GM19468 (cell line): ENCODE measurements around the gene HSPB9.

Experiments
- ATAC-seq: cut with Tn5 transposase; IDR thresholded peaks from one replicate; pipeline ENCODE4 v1.9.1; 2021; ENCODE audit warnings: mild to moderate bottlenecking, moderate library complexity, moderate number of reproducible peaks; ENCODE audit not compliant: unreplicated experiment; ENCODE audit errors: extremely low read depth

HSPB9 gene, protein sequence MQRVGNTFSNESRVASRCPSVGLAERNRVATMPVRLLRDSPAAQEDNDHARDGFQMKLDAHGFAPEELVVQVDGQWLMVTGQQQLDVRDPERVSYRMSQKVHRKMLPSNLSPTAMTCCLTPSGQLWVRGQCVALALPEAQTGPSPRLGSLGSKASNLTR

DNA sequence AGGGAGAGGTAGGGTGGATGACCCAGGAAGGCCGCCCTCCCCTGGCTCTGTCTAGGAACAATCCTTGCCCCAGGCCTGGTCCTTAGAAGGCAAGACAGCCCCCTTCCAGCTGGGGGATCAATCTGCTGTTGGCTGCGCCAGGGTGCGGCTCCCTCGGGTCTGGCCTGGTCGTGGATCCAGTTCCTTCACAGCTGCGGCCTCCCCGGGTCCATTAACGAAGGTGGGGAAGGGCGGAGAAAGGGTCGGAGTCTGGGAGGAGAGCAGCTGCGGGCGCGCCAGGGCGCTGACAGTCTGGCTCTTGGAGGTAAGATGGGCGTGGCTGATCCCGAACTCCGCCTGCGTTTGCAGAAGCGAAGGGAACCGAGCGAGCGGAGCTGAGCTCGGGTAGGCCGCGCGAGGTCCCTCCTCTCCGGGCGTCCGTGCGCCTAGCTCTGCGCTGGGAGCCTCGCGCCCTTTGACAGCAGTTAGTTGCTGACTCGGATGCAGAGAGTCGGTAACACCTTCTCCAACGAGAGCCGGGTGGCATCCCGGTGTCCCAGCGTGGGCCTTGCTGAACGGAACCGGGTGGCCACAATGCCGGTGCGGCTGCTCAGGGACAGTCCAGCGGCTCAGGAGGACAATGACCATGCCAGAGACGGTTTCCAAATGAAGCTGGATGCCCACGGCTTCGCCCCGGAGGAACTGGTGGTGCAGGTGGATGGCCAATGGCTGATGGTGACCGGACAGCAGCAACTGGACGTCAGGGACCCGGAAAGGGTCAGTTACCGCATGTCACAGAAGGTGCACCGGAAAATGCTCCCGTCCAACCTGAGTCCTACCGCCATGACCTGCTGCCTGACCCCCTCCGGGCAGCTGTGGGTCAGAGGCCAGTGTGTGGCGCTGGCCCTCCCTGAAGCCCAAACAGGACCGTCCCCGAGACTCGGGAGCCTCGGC, at the start of gene HSPB9:
Gene HSPB9 (plus strand): TSS at position 434 of the 933 bp plus-strand sequence. CDS start 47 bp downstream, at position 481.
- ATAC-seq, result no peak

DNA sequence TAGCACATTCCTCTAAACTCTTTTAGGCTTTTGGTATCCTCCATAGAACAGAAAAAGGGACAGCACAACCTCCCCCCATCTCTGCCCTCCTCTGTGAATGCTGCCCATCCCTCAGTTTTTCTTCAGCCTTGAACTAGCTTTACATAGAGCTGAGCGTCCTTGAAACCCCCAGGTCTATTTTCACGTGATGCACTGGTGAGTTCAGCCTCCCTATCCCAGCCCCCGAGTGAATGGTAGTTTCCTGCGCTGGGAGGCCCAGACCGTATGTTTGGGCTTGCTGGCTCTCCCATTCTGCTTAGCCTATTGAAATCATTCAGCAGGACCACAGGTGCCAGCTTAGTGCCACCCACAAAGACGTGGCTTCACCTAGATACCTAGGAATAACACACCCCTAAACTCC, 46.8 kb upstream of the HSPB9 start:
- no peak for ATAC-seq

DNA sequence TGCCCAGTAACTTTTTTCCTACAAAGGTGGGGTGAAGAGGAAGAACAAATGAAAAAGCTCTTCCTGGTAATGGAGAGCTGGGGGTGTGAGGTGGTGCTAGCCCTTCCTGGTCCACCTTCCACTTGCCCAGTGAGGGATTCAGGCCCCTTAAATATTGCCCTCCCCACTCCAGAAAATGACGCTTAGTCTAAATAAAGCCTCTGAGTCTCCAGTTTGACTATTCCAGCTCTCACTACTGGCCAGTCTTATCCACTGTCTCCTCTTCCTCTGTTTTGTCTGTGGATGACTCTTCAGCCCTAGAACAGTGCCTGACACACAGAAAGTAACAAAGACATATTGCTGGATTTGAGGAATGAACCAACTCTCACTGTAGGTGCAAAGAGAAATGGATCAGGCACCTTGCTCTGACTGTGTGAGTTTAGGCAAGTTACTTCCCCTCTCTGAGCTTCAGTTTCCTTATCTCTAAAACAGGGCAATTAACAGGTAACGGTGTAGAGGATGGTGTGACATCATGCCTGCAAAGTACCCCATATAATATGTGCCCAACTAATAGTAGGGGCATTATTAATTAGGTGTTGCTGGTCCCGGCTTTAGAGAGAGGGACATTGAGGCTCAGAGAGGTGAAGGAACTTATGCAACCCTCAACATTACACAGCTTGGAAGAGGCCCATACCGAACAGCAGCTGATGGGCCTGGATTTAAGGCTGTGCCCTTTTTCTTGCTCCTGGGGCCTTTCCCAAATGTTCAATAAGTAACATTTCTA, 45.6 kb upstream of the HSPB9 start:
- ATAC-seq, result no peak

DNA sequence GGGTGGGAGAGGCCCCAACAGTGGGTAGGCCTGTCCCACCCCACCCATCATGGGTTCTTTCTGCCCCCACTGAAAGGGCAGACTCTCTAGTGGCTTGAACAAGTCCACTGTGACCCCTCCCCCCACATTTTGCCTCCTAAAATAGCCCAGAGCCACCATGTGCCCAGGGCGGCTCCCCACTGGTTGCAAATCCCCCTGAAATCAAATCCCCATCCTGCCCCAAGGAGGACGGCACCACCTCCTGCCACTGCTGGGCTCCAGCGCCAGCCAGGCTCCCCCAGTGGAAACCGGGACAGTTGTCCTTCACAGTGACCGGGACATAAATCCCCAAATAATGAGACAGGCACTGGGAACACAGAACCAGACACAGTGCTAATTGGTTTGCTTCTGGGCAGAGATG, 44.8 kb upstream of the HSPB9 start:
- no peak for ATAC-seq

DNA sequence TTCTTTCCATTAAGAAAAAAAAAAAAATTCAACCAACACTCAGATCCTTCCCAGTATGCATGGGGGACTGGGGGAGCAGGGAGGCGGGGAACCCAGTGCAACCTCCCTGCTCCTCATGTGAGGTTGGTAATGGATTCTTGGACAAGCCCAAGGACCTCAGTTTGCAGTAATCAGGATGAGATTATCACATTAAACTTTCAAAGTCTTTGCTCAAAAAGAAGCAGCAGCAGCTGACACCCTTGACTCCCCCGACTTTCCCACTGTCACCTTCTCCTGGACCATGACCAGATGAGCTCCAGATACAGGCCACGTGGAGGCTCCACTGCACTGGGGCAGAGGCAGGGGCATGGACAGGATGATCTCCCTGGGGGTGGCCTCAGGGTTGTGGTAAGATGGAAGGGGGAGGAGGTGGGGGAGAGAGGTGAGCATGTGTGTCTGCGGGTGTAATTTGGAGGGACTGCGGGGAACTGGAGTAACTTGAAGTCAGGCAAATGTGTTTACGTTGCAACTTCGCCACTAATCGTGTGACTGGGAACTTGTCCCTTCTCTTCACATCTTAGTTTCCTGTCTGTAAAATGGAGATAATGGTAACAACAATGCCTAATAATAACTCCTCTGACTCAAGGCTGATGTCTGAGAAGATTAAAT, 44.1 kb upstream of the HSPB9 start:
- no peak for ATAC-seq

DNA sequence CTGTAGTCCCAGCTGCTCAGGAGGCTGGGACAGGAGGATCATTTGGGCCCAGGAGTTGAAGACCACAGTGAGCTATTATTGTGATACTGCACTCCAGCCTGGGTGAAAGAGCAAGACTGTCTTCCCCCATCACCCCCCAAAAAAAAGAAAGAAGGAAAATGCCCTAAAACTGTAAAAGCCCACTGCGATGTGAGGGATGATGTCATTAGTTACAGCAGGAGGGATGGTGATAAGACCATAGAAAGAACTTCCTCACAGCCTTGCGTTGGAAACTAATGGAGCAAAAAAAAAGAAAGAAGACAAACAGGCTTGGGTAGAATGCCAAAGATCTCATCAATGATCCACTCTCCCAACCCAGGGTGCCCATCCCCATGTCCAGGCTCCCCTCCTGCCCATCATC, 43.1 kb upstream of the HSPB9 start:
- ATAC-seq, result no peak

DNA sequence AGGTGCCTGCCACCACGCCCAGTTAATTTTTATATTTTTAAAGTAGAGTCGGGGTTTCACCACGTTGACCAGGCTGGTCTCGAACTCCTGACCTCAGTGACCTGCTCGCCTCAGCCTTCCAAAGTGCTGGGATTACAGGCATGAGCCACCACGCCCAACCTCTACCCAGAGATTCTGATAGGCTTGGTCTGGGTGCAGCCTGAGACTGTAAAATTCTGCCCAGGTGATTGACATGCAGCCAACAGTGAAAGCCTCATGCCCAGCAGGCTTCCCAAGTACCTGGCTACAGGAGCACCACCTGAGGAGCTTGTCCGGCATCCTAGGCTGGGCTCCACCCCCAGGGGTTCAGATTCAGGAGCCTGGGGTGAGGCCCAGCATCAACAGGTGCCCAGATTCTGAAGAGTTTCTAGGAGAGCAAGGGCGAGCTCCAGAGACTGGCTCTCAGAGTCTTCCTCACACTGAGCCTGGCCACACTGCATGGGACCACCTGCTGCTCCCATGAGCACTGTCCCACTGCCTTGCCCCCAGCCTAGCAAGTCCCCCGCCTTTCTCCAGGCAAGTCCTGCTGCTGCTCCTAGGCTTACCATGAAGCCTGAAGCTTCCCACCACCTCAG, 41.0 kb upstream of the HSPB9 start:
- no peak for ATAC-seq

DNA sequence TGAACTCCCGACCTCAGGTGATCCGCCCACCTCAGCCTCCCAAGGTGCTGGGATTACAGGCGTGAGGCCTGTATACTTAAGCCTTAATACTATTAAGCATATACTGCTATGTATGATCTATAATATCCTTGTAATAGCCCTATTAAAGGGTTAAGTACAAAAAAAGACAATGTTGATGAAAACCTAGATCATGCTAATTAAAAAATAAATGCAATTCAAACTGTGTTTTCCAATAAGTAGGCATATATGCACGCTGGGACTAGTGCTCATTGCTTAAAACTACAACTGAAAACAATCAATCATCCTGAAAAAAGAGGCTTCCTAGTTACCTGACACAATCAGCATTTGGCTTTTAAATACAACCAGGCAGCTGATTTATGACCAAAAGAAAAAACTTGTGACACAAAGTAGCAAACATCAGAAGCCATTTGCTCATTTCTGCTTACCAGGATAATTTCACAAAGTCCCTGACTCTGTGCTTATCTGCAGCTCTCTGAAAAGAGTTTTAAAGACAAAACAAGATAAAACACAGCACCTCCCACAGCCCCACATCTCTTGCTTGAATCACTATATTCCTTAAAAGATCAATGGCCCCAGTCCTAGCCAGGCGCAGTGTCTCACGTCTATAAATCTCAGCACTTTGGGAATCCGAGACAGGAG, 35.4 kb upstream of the HSPB9 start:
- ATAC-seq, result no peak

DNA sequence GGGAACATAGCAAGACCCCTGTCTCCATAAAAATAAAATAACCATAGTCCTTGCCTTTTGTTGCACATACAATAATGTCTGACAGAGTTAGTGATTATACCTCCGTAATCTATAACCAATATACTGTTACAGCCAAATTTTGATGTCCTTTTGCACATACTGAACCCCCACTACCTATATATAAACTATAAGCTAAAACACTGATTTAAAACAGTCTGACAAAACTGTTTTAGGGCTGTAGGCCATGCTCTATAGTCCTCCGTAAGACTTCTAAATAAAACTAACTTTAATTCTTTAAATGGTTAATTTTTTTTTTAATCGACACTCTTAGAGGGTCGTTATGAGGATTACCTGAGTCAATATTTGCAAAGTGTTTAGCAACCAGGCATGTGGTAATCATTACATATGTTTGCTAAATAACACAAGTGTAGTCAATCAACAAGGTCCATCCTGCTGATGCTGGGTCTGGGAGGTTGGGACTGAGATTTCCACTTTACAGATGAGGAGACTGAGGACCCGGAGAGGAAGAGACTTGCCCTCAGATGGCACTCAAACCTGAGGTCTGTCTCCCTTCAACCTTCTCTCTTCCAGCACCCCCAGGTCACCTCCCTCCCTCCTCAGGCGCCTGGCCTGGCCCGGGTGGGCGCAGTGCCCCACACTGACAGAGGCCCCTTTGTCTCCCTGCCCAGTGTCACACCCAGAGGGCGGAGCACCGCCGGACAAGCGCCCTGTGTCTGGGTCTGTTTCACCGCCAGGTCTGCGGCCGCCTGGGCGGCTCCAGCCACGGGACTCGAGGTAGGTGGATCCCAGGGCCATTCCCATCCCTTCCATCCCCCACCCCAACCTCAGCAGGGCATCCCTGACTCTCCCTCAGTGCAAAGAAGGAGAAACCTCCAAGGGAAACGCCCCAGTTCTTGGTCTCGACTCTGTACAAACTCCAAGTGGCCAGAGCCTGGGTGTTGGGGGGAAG, 34.6 kb upstream of the HSPB9 start:
- no peak for ATAC-seq

DNA sequence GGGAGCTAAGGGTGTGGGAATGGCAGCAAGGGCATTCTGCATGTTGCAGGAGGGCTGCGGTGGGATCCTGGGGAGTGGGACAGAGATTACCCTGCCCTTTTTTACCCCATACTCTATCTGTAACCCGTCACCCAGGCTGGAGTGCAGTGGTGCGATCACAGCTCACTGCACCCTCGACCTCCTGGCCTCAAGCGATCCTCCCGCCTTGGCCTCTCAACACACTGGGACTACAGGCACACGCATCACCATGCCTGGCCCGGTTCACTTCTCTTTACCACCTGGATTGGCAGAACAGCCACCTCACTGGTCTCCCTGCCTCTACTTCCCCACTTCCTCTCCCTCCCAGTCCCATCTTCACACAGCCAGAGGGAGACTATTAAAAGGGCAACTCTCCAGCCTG, 33.9 kb upstream of the HSPB9 start:
- no peak for ATAC-seq

DNA sequence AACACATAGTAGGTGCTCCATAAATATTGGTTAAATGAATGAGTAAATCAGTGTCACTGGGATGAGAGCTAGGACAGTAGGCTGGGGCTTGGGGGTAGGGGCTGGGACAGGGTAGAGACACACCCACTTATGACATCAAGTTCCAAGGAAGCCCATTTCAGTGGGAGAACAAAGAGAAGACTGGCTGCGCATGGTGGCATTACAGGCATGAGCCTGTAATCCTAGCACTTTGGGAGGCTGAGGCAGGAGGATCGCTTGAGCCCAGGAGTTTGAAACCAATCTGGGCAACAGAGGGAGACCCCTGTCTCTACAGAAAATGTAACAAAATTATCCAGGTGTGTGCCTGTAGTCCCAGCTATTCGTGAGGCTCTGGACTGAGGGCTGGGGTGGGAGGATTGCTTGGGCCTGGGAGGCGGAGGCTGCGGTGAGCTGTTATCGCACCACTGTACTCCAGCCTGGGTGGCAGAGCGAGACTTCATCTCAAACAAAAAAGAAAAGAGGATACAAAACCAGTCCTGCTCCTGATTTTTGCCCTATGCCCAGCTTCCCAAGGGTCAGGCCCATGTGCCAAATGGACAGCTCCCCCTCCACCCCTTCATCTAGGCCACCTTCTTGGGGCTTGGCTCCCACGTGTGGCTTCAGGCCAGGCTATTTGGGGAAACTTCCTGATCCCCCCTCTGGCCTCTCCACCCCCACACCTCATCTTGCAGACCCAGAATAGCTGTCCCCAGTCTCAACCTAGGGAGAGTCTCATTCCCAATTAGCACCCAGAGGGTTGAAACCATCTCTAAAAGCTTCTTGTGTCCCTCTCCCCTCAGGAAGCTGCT, 31.4 kb upstream of the HSPB9 start:
- ATAC-seq, result no peak

DNA sequence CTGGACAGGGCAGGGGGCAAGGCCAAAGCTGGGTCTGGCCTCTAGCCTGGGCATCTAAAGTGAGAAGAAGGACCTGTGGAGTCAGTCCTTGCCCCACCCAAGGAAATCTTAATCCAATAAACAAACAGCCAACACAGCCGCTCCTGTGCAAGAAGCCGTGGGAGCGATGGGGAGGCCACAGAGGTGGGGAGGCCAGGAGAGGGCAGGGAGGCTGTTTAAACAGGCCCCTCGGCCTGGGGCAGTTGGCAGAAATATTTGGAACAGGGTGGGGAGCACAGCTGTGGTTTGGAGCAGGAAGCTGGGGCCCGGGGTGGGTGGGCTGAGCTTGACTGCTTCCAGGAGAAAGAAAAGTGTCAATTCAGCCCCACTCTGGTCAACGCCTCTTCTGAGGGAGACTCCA, 29.7 kb upstream of the HSPB9 start:
- no peak for ATAC-seq

DNA sequence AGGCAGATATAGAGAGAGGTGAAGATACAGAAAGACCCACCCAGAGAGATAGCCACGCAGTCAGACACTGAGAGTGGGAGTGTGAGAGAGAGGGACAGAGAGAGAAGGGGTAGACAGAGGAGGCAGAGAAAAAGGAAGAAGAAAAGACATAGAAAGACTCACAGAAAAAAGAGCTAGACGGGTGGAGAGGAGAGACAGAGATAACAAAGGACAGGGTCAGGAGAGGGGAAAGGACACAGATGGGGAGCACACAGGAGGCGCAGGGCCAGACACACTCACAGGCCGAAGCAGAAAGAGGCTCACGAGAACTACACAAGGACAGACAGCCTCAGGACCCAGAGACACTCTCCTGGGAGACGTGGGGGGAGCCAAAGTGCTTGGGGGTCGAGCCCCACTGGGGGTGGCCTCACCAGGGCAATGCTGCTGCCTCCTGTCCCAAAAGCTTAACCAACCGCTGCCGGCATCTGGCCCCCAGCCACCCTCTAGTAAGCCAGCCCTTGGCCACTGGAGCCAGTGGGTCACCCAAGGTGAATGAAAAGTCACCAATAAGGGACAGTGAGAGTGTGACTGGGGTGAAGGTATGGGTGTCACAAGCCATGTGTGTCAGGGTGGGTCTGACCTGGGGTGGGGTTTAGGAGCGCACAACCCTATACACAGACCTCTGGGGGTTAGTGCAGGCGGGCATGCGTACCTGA, 28.1 kb upstream of the HSPB9 start:
- ATAC-seq, result no peak

DNA sequence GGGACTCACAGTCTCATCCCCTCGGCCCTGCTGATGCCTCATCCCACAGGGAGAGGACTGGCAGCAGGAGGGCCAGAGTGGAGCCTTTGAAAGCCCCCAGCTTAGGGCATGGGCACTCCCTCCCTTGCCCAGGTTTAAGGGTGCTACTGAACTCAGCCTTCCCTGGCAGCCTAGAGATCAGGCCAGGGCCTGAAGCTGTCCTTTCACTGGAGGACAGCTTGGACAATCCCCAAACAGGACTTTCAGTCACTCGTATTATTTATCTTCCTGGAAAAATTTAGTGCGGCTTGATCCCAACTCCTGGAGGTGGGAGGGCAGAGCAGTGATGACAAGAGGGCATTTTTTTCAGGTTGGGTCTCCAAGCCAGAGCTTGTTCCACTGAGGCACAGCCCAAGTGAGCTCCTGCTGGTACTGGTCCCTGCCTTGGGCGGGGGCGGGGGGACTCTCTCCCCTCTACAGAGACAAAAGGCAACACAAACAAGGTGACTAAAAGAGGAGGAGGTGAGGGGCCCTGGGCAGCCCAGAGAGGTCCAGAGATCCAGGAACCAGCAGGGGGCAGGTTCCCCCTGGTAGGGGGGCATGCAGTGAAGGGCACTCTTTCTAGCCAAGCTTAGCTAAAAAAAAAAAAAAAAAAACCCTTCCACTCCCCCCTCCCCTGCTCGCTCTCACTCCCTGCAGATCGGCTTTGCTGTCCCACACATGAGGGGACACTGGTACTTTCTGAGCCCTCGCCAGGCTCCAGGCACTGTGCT, 26.1 kb upstream of the HSPB9 start:
- no peak for ATAC-seq

DNA sequence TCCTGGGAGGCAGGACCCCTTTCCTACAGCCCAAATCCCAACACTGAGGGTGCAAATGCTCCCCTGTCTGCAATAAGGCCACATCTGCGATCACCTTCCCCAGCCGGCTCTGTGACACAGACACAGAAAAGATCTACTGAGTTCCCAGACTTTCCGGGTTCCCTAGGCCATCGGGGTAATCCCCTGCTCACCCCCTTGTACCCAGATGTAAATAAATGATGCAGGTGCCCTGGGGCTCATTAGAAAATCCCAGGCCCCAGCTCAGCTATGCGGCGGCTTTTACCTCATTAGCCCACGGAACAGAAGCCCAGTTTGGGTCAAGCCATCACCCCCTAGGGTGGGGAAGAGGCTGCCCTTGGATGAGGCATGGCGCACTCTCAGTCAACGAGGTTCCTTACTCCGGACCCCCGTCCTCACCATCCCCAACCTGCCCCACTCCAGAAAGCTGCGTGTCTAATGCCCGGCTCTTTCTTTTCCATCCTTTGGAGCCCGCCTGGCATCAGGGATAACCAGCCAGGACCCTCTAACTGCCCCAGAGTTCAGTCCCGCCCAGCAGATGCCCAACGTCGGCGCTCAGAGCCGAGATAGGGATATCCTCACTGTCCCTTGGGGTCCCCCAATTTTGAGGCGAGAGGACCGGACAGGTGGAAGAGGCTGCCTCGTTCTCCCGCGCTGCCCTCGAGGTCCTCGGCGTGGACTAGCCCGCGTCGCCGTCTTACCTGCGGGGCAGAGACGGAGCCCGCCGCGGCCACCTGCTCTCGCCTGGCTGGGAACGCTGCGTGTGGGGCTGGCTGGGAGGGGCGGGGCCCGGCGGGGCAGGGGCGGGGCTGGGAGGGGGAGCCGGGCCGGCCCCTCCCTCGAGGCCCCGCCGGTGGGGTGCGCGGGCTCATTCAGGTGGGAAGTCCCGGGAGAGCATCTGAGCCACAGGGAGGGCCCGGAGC, 24.6 kb upstream of the HSPB9 start, which contains the start of gene ZNF385C:
Gene ZNF385C (minus strand): TSS at position 783 of the 941 bp plus-strand sequence. CDS start 35,417 bp downstream, outside the sequence.
- ATAC-seq, result no peak
